Colon (tissue), 2 donors: Measurements from ENCODE around the gene NBAS.
"Not testable (repeated sequence)": the region's sequence is repeated elsewhere in the genome, so short reads cannot be mapped to it uniquely, and the experiment has no call there.

Source experiments
- FAIRE-seq: peaks from 2 replicates; lab custom pipeline; 2012; peaks lifted over from hg19 to GRCh38; lab: Jason Lieb, UNC
- donor health status: control.
- donor health status: control.

Gene NBAS

GRCh38 chr2:15359716-15360531 lies 201.2 kb downstream of the NBAS start:
- no peak for FAIRE-seq

GRCh38 chr2:15357922-15358321 lies 203.2 kb downstream of the NBAS start:
- no peak for FAIRE-seq

- no peak for FAIRE-seq
Measured at GRCh38 chr2:15357186-15357585, 203.9 kb downstream of the NBAS start.

DNA sequence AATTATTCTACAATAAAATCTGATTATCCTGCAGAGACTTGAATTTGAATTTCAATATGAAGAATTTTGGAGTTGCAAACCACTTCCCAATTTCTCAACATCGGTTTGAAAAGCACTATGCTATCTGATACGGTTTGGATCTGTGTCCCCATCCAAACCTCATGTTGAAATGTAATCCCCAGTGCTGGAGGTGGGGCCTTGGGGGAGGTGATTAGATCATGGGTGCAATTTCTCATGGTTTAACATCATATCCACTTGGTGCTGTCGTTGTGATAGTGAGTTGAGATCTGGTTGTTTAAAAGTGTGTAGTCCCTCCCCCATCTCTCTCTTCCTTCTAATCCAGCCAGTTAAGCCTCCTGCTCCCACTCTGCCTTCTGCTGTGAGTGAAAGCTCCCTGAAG lies 205.7 kb downstream of the NBAS start:
- FAIRE-seq, result no peak

DNA sequence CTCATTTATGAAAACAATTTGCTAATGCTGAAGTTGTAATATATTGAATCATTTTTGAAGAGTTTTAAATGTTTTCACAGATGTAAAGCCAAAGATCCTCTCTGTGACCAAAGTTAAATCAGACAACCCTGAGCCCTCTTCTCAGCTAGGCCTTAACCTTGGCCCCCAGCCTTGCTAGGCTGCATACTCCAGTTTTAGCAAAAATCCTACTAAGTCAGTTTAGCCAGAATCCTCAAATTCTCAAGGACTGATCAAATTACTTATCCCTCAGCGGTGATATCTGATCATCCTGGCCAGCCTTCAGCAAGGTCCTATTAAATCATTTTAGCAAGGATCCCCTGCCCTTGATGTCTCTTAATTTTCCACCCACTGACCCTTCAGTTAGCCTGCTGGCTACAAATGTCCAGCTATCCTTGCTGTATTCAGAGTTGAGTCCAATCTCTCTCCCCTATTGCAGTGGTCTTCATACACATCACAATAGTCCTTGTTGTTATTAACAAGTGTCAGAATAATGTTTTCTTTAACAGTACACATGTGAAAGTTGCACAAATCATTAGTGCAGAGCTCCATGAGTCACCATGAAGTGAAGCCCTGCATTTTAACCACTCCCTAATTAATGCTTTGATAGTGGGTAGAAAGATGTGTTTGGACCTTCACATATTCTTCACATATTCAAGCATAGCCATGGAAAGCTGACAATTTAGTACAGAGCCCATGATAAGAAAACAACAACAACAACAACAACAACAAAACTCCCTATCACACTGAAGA lies 206.4 kb downstream of the NBAS start:
- no peak for FAIRE-seq

- no peak for FAIRE-seq
Measured at GRCh38 chr2:15352363-15352762, 208.8 kb downstream of the NBAS start.

DNA sequence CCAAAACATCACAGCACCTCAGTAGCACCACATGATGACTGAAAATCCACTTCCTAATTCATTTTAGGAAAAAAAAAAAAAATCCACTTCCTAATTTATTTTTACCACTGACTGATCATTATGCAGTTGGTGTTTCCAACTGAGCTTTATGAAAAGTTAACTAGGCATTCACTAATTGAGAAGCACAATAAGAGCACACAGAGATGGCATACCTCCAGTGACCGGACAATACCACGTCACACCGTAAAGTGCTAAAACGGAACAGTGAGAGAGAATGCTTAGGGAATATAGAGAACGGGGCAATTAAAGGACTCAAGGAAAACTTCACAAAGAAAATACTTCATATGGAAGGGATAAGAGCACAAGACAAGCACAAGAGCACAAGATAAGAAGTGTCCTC lies 212.5 kb downstream of the NBAS start:
- no peak for FAIRE-seq

GRCh38 chr2:15348045-15348444 lies 213.1 kb downstream of the NBAS start:
- no peak for FAIRE-seq

DNA sequence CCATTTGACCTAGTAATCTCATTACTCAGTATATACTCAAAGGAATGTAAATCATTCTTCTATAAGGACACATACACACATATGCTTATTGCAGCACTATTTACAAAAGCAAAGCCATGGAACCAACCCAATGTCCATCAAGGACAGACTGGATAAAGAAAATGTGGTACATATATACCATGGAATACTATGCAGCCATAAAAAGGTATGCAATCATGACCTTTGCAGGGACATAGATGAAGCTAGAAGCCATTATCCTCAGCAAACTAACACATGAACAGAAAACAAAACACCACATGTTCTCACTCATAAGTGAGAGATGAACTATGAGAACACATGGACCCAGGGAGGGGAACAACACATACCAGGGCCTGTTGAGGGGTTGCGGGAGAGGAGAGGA lies 214.5 kb downstream of the NBAS start:
- no peak for FAIRE-seq

- FAIRE-seq, result no peak
Measured at GRCh38 chr2:15337996-15338666, 223.0 kb downstream of the NBAS start.

- FAIRE-seq, result no peak
Measured at GRCh38 chr2:15334644-15335326, 226.3 kb downstream of the NBAS start.

DNA sequence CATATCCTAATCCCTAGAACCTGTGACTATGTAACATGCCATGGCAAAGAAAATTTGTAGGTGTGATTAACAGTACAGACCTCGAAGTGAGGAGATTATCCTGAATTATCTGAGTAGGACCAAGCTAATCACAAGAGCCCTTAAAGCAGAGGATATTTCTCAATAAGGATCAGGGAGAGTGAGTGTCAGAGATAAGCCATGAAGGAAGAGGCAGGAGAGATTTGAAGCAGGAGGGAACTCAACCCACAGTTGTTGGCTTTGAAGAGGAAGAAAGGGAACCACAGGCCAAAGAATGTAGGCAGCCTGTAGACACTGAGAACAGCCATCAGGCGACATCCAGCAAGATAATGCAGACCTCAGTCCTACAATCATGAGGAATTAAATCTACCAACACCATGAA lies 229.3 kb downstream of the NBAS start:
- no peak for FAIRE-seq

DNA sequence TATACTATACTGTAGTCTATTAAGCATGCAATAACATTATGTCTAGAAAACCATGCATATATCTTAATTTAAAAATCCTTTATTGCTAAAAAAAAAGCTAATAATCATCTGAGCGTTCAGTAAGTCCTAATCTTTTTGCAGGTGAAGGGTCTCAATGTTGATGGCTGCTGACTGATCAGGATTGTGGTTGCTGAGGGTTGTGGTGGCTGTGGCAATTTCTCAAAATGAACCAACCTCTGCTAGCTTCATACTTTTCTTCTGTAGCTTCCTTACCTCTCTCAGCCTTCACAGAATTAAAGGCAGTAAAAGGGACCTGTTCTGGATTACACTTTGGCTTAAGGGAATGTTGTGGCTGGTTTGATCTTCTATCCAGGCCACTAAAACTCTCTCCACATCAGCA lies 235.8 kb downstream of the NBAS start:
- no peak for FAIRE-seq

DNA sequence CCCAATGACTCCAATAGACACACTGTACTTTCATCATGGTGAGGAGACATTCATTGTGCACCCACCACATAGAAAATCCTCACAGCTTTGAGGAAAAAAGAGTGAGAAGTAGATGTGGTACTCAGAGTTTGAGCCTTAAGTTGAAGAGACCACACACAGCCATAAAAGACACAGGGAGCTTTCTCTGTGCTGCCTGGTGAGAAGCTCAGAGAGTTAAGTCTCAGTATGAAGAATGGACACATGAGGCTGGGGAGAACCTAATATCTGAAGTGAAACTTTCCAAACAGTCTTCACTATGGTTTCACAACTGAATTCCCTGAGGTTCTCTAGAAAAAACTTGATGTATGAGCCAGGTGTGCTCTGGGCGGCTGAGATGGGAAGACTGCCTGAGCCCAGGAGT lies 237.9 kb downstream of the NBAS start:
- FAIRE-seq, result no peak

DNA sequence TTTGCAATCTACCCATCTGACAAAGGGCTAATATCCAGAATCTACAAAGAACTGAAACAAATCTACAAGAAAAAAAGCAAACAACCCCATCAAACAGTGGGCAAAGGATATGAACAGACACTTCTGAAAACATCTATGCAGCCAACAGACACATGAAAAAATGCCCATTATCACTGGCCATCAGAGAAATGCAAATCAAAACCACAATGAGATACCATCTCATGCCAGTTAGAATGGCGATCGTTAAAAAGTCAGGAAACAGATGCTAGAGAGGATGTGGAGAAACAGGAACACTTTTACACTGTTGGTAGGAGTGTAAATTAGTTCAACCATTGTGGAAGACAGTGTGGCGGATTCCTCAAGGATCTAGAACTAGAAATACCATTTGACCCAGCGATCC lies 239.7 kb downstream of the NBAS start:
- FAIRE-seq, result not testable (repeated sequence)

DNA sequence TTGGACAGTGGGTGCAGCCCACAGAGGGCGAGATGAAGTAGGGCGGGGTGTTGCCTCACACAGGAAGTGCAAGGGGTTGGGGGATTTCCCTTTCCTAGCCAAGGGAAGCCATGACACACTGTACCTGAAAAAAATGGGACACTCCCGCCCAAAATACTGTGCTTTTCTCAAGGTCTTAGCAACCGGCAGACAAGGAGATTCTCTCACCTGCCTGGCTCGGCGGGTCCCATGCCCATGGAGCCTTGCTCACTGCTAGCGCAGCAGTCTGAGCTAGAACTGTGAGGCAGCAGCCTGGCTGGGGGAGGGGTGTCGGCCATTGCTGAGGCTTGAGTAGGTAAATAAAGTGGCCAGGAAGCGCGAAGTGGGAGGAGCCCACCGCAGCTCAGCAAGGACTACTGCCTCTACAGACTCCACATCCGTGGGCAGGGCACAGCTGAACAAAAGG lies 244.7 kb downstream of the NBAS start:
- no peak for FAIRE-seq

DNA sequence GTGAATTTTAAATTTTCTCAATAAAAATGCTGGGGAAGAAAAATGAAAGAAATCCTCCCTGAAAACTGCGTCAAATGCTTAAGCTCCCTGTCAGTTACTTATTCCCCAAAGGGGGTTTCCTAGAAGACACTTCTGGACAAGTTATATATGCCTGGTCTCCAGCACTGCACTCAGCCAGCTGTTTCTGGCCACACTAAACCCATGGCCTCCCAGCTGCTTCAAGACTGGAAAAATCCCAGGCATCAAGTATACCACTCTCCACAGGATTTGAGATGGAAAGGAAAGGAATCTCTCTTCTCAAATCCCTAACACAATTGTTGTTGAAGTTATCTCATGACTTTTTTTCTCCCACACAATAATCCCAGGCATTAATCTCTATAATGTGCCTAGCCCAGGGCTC lies 245.7 kb downstream of the NBAS start:
- no peak for FAIRE-seq

- no peak for FAIRE-seq
Measured at GRCh38 chr2:15313657-15314056, 247.5 kb downstream of the NBAS start.

- no peak for FAIRE-seq
Measured at GRCh38 chr2:15311926-15312325, 249.2 kb downstream of the NBAS start.

DNA sequence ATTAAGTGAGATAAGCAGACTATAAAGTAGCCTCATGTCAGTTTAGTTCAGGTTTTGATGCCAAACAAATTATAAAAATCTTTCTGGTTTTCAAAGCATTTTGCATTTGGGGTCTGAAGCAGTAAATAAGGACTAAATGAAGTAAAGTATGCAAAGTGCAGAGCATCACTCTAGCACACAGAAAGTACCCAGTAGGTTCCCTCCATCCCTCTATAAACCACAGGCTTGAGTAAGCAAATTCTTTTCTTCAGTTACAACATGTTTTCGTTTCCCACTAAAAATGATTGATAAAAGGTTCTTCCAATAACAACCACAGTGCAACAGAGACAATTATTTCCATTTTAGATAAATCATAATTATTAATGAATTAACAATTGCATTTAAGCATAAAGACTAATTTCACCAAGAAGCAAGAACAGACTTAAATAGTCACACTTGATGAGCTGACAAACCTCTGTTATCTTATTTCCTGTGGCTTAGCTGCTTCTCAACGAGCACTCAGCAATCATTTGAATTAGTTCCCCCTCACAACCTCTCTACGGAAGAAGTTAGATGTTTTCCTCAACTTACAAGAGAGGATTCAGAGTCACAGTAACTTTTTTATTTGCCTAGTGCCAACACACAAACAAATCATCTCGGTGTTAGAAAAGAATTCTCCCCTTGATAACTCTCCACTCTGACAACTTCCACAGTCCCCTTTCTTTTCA lies 249.8 kb downstream of the NBAS start:
- no peak for FAIRE-seq

DNA sequence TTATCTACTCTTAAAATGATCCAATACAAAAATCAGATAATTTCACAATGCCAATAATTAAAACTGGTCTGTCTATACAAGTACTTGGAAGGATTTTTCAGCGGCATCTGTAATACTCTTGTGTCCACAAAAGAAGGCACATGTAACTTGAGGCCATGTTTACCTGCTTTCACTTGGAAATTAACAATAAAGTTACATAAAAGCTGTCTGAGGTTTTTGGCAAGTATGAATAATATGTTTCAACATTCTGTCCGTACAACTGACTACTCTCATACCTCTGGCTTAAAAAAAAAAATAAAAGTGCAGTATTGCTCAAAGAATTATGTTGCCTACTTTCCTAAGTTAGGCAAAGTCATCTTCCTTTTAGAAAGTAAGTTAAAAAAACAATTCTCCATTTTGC lies 253.6 kb downstream of the NBAS start:
- no peak for FAIRE-seq

DNA sequence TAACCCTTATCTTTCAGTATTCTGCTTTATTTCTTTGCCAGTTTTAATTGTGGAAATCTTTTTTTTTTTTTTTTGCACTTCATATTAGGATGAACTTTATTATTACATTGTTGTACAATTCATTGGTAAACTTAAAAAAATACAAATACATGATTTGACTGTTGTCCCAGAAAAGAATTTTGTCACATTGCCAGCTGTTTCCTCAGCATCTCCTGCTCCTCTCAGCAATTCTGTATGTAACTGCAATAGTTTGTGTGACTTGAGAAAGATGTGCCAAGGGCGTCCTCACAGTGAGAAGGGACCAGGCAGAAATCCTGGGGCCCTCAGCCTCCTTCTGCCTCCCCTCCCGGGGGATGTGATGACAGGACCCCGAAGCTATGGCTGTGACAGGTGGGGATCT lies 254.4 kb downstream of the NBAS start:
- FAIRE-seq, result no peak
